HG03025 (cell line): Measurements from ENCODE around the gene DYNLT1.
"Not testable (repeated sequence)": the region's sequence is repeated elsewhere in the genome, so short reads cannot be mapped to it uniquely, and the experiment has no call there.

Experiments used
- ATAC-seq: cut with Tn5 transposase; IDR thresholded peaks from one replicate; pipeline ENCODE4 v1.9.1; 2021; ENCODE audit warnings: mild to moderate bottlenecking, moderate library complexity; ENCODE audit not compliant: unreplicated experiment, low FRiP score

DYNLT1 gene

DNA sequence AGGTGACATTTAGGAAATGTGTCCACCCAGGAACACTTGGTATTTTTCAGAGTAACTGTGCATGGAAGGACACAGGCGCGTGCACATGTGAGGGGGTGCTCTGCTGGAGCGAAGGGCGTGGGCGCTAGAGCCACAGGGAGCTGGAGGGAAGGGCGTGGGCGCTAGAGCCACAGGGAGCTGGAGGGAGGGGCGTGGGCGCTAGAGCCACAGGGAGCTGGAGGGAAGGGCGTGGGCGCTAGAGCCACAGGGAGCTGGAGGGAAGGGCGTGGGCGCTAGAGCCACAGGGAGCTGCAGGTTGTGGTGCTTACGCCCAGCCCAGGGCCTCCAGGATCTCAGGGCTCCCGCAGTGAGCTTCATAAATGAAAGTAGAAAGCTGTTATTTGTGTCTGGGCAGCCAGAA lies 38.5 kb downstream of the DYNLT1 start:
- not testable (repeated sequence) for ATAC-seq

DNA sequence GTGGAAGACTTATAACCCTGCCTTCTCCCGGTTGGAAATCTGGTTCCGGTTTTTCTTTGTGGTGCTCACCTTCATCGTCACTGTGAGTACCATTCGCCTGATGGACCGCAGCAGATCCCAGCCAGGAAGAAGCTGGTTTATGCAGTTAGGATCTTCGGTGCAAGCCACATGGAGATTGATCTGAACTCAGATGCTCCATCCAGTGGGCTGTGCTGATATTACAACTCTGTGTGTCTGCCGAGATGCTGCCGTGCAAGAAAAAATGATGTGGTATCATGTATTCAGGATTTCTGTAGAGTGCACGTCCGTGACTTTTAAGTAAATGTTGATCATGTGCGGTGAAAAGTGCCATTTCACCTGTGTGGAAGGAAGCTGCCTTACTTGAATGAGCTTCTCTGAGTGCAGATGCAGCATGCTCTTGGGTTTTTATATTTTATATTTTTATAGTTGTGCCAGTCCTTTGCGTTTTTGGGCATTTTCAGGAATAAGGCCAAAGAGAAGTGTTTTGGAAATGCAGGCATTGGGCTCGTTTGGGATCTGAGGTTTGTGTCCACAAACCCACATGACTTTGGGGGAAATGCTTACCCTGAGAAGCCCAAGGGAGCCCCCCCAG lies 39.2 kb downstream of the DYNLT1 start:
- ATAC-seq = no peak

DNA sequence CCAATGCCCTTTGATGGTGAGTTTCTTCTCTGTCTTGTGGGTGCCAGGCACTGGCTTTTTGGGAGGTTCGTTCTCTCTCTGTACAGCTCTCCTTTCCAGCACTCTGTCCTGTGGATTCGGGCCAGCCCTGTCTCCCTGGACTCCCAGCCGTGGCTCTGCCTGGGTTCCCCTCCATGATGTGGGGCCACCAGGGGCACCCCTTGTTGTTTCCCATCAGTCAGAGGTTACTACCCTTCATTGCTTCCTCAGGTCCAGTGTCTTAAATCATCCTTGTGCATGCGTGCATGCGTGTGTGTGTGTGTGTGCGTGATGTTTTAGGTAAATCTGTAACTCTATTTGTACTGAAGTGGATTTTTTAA lies 40.5 kb downstream of the DYNLT1 start:
- no peak for ATAC-seq

- ATAC-seq = no peak
Observed at GRCh38 chr6:158603261-158604047, 41.1 kb downstream of the DYNLT1 start.

DNA sequence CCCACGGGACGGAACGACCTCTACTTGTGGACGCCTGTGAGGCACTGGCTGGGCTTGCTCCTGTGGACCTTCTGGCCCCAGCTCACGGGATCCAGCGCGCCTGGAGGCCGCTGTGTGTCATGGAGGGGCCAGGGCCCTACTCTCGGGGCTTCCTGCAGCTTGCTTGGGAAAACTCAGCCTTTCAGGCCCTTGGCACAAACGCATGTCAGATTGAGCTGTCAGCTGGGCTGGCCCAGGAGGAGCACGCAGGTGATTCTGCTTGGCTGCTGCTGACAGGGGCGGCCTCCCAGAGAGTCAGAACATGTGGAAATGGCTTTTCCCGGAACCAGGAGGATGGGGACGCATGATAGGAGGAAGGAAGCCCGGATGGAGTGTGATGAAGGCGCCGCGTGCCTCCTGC lies 44.9 kb downstream of the DYNLT1 start:
- ATAC-seq = no peak

- ATAC-seq = no peak
Observed at GRCh38 chr6:158597565-158597964, 47.0 kb downstream of the DYNLT1 start.

DNA sequence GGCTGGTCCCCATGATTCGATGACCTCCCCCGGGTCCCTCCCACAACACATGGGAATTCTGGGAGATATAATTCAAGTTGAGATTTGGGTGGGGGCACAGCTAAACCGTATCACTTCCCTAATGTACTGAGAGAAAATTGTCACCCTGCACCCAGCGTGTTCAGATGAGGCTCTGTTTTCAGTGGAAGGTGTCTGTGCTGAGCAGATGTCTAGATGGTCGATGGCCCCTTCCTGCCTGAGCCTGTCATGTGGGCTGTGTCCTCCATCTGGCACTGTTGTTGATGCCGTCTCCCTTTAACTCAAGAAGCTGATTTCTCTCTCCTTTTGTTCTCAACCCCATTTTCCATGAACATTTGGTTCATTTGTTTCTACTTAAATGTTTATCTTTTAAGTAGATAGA lies 47.7 kb downstream of the DYNLT1 start:
- ATAC-seq = no peak

GRCh38 chr6:158595223-158595622 lies 49.3 kb downstream of the DYNLT1 start:
- no peak for ATAC-seq

DNA sequence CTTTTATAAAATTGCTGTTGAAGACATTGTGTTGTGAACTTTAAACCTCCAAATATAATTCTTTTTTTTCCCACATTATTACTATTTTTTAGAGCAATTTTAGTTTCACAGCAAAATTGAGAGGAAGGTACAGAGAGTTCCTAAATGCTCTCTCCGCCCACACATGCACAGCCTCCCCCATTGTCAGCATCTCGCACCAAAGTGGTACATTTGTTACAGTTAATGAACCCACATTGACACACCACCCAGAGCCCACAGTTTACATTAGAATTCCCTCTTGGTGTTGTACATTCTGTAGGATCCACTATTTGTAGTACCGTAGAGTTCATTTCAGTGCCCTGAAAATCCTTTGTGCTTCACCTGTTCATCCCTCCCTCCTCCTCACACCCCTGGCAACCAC lies 50.9 kb downstream of the DYNLT1 start:
- ATAC-seq = no peak

GRCh38 chr6:158591810-158592209 lies 52.7 kb downstream of the DYNLT1 start:
- no peak for ATAC-seq

DNA sequence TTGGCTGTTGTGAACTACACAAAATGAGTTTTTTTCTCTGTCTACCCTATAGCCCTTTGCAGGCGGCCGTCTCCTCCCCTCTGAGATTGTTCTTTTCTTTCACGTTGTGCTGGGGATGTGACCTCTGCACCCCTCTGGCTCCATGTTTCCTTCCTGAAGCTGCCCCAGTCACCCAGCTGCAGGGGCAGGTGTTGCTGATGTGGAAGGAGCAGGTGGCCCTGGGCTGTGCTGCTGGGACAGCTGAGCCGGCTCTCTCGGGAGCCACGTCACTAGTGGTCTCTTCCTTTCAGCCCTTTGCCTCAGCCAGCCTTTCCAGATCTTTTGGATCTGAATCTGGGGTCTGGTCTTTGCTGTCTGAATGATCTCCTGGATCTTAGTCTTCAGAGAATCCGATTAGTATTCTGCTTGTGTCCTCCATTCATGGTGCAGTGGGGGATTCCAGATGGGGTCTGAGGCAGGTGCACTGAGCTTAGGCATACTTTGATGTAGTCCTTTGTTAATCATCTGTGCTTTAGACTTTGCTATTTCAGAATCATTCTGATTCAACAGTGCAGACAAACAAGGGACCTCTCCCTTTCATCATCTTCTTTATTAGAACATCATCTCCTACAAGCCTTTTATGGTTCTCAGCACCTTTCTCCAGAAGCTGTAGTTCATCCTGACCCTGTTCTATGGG lies 53.3 kb downstream of the DYNLT1 start:
- no peak for ATAC-seq

GRCh38 chr6:158589366-158589765 lies 55.2 kb downstream of the DYNLT1 start:
- ATAC-seq = no peak

DNA sequence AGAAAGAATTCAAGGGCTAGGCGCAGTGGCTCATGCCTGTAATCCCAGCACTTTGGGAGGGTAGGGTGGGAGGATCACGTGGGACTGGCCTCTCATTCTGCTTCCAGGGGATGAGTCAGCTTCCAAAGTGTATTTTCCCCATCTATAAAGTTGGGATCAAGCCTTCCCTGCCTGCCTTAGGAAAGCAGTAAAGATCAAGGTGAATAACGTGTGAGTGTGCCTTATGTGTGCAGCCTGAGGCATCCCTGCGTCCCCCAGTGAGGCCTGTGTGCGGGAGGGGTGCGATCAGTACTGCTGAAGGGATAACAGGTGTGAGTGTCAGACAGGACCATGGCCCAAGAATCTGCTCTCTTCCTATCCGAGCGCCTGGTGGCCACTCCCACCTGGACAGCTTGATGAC lies 57.9 kb downstream of the DYNLT1 start:
- ATAC-seq = no peak
